HFFc6 (cell line): ENCODE data around the gene CDR2. TPM values are rescaled to one million over a fixed set of nuclear protein-coding genes. Genes with fewer than 3 reads are reported as not detected.

Source experiments
- DNase-seq: peaks from one replicate; pipeline ENCODE4 v3.0.0-alpha.2; 2018
- H3K27ac Mint-ChIP-seq: 2 replicates; pipeline ENCODE4 v1.8.0; 2020; ENCODE audit warnings: mild to moderate bottlenecking, mixed read lengths
- H3K27me3 Mint-ChIP-seq: 2 replicates; pipeline ENCODE4 v1.8.0; 2021; ENCODE audit warnings: mild to moderate bottlenecking, moderate library complexity, mixed read lengths; ENCODE audit not compliant: insufficient read depth
- H3K36me3 Mint-ChIP-seq: 2 replicates; pipeline ENCODE4 v1.8.0; 2021; ENCODE audit warnings: low read depth, mixed read lengths
- H3K4me1 Mint-ChIP-seq: 2 replicates; pipeline ENCODE4 v1.8.0; 2020; ENCODE audit warnings: low read depth, mixed read lengths
- H3K4me3 Mint-ChIP-seq: 2 replicates; pipeline ENCODE4 v1.8.0; 2020; ENCODE audit warnings: mild to moderate bottlenecking, moderate library complexity, mixed read lengths
- H3K9me3 Mint-ChIP-seq: 2 replicates; pipeline ENCODE4 v1.8.0; 2020; ENCODE audit warnings: mild to moderate bottlenecking, mixed read lengths
- total RNA-seq, 6 experiments: library from RNA; stranded (reverse); fragmentation: NEBNext Ultra II Directional; extraction: Animal tissue kit (Norgen Biotek cat#: 25700); gene quantifications; 2 replicates in 1 of 6; 3 replicates in 5 of 6; pipeline ENCODE4 v1.2.3, GENCODE V29; 2021
- TF ChIP-seq, protein P1 (sequence below): fragments of 200-600 bp; sonication (generic); IDR thresholded peaks from 2 replicates; pipeline ENCODE4 v1.5.0; 2021; ENCODE audit warnings: antibody characterized with exemption, mild to moderate bottlenecking

Gene CDR2
- total RNA-seq, 6 experiments from 2014 or later, result 35.9 to 43.4 (median 39.1) TPM

DNA sequence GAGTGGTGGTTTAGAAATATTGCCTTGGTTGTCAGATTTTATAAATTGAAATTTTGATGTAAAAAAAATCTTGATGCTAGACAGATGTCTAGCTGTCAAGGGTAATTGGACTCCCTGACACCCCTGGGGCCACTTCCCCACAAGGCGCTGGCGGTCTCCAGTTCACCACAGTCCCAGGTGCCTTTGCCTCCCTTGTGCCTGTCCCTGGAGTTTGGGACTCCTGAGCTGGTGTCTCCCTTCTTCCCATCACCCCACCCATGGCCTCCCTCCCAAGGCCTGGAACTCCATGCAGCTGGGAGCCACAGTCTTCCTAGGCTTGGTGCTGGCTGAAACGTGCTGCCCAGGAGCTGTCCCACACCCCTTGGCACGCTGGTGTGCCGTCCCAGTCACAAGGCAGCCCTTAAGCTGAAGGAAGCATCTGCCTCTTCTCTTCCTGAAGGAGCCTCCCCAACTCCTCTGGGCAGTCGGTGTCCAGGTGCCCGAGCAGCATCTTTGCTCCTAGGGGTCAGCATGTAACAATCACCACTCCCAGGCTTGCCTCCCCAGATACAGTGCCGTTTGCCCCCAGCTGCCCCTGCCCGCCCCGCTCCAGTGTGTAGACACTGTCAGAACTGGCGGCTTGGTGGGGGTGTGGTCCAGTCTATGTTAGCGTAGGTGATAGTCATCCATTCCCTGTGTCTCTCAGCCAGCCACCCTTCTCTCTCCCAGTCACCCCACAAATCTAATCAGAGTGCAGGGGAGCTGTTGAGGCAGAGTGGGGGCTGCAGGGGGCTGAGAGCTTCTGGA, 51.1 kb downstream of the CDR2 start:
- no peaks in the 10 kb centered on the region for H3K4me1 Mint-ChIP-seq
- H3K27me3 Mint-ChIP-seq, result peaks cover 14% of the 10 kb centered on the region
- no peak for DNase-seq
- peaks cover 9% of the 10 kb centered on the region; the same call in 1 of the 2 replicates for H3K36me3 Mint-ChIP-seq
- TF ChIP-seq, protein P1, sequence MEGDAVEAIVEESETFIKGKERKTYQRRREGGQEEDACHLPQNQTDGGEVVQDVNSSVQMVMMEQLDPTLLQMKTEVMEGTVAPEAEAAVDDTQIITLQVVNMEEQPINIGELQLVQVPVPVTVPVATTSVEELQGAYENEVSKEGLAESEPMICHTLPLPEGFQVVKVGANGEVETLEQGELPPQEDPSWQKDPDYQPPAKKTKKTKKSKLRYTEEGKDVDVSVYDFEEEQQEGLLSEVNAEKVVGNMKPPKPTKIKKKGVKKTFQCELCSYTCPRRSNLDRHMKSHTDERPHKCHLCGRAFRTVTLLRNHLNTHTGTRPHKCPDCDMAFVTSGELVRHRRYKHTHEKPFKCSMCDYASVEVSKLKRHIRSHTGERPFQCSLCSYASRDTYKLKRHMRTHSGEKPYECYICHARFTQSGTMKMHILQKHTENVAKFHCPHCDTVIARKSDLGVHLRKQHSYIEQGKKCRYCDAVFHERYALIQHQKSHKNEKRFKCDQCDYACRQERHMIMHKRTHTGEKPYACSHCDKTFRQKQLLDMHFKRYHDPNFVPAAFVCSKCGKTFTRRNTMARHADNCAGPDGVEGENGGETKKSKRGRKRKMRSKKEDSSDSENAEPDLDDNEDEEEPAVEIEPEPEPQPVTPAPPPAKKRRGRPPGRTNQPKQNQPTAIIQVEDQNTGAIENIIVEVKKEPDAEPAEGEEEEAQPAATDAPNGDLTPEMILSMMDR, result no peak
- no peak overlapping the region for H3K27ac Mint-ChIP-seq
- no peak overlapping the region for H3K4me3 Mint-ChIP-seq
- H3K9me3 Mint-ChIP-seq, result no peaks in the 10 kb centered on the region

DNA sequence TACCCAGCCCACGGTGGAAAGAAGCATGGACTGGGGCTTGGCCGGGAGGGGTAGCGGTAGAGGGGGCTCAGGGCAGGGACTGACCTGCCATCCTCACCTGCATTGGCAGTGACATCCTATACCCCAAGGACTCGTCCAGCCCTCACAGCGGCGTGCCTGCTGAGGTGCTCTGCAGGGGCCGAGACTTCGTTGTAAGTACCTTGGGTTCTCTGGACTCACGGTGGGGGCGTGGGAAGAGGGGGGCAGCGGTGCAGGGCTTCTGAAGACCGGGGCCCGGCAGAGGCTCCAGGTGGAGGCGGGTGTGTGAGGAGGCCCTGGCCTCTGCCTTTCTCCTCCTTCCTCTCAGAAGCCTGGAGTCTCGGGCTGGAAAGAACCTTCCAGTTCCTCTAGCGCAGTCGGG, 51.7 kb downstream of the CDR2 start:
- Mint-ChIP-seq H3K36me3 (peaks cover 9% of the 10 kb centered on the region; the same call in 1 of the 2 replicates), H3K4me1 (no peaks in the 10 kb centered on the region), H3K9me3 (no peaks in the 10 kb centered on the region)

DNA sequence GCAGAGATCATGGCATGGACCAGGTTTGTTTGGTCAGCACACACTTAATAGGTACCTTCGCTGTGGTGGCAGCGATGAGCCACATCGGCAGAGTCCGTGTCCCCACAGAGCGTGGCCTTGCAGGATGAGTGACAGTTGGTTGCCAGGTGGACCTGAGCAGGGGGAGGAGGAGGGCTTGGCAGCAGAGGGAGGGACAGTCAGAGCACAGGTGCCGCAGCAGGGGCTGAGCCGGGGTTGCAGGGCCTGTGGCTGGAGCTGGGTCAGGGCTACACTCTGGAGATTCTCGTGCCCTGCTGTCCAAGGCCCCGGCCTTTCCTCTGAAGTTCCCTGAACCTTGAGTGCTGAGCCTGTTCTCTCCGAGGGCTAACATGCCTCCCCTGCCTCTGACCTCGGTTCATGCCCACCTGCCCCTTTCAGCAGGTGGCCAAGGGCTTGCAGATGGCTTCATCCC, 52.4 kb downstream of the CDR2 start:
- TF ChIP-seq, protein P1, result no peak
- no peaks in the 10 kb centered on the region for H3K4me1 Mint-ChIP-seq
- peaks cover 13% of the 10 kb centered on the region for H3K27me3 Mint-ChIP-seq
- no peak overlapping the region for H3K27ac Mint-ChIP-seq
- no peak for DNase-seq
- H3K4me3 Mint-ChIP-seq, result no peak overlapping the region
- H3K36me3 Mint-ChIP-seq, result peaks cover 9% of the 10 kb centered on the region; the same call in 1 of the 2 replicates
- H3K9me3 Mint-ChIP-seq, result no peaks in the 10 kb centered on the region

More for the DNA sequence above, 51.7 kb downstream of the CDR2 start:
- DNase-seq, result no peak
- Mint-ChIP-seq H3K27me3 (peaks cover 14% of the 10 kb centered on the region), H3K27ac (no peak overlapping the region), H3K4me3 (no peak overlapping the region)
- TF ChIP-seq, protein P1, result no peak

DNA sequence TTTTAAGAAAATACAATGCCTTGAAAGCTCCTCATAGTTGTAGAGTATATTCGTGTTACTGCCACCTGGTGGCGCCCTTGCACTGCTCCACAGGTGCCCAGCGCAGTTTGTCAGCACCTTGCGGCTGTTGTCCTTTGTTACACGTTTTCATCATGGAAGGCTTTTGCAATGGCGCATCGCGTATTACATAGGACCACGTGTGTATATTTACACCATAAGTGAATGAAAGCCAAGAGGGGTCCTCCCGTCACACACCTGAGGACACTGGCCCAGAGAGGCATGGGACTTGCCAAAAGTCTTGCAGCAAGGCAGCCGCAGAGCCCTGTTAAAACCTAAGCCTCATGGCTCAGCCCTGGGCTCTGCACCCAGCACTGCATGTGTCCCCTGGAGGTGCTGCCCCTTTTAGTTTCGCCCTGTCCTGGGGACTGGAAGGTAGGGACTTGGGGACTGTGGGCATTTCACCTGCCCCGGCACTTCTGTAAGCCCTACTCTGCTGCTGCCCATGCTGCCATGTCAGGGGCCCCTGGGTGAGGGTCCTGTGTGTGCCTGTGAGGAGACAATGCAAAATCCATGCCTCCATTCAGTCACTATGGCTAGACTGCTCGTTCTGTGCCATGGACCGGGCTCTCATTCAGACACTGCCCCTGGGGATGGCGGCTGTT, 52.9 kb downstream of the CDR2 start:
- TF ChIP-seq, protein P1, result peak; percentile 97
- Mint-ChIP-seq H3K4me3 (no peak overlapping the region), H3K9me3 (no peaks in the 10 kb centered on the region), H3K36me3 (peaks cover 9% of the 10 kb centered on the region; the same call in 1 of the 2 replicates), H3K4me1 (no peaks in the 10 kb centered on the region), H3K27ac (no peak overlapping the region), H3K27me3 (peaks cover 12% of the 10 kb centered on the region)
- DNase-seq, result peak; percentile 19

DNA sequence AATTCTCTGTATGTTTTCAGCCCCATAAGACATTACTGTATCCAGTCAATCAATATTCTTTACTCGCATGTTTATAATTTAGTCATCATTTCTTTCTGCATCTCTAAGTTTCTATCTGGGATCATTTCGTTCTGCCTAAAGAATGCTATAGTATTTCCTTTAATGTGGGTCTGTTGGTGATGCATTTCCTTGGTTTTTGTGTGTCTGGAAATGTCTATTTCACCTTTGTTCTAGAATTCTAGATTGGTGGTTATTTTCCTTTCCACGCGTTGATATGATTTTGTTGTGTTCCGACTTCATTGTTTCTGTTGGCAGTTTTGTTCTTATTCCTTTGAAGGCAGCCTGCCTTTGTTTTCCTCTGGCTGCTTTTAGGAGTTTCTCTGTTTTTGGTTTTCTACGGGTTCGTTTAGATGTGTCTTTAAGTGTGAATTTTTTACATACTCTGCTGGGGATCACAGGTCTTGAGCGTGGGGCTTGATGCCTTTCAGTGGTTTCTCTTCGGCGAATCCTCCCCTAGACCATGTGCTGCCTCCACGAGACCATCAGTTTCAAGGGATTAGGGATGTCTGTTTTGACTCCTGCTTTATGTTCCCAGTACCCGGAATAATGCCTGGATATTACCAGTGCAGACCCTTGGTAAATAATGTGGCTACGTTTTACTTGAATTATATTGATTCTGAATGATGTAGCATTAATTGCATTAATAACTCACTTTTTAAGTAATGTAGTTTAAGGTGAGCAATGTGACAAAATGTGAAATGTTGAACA, 53.7 kb downstream of the CDR2 start:
- Mint-ChIP-seq H3K27me3 (peaks cover 12% of the 10 kb centered on the region), H3K4me3 (no peak overlapping the region), H3K9me3 (no peaks in the 10 kb centered on the region), H3K36me3 (peaks cover 9% of the 10 kb centered on the region; the same call in 1 of the 2 replicates), H3K27ac (no peak overlapping the region), H3K4me1 (no peaks in the 10 kb centered on the region)
- TF ChIP-seq, protein P1, result no peak
- DNase-seq, result no peak
